SU-DHL-6 (cell line): ENCODE results near the gene CRIP2.

Experiments used
- CTCF ChIP-seq: fragments of 200-600 bp; sonication (generic); IDR thresholded peaks from one replicate; pipeline ENCODE4 v1.5.1; 2017; ENCODE audit warnings: antibody characterized with exemption, mild to moderate bottlenecking, low read length, moderate library complexity; ENCODE audit not compliant: insufficient read depth, poor library complexity, severe bottlenecking
- EZH2phosphoT487 ChIP-seq: fragments of 200-600 bp; sonication (generic), shearing (Covaris generic); conservative IDR thresholded peaks from 2 replicates; pipeline ENCODE4 v1.6.1; 2018; ENCODE audit warnings: mild to moderate bottlenecking, antibody characterized with exemption, low read length, moderate library complexity, mixed read lengths

GRCh38 chr14:105500036-105500725 is 25.6 kb downstream of the CRIP2 start:
- TF ChIP-seq CTCF: no peak
- TF ChIP-seq EZH2phosphoT487: no peak
